RWPE2 (cell line): Measurements from ENCODE around the gene INMT.

ENCODE experiments used
- ATAC-seq: fragments of 200-7000 bp; cut with Tn5 transposase; 3 replicates; pipeline ENCODE4 v1.9.1; 2021; ENCODE audit warnings: low read depth
- DNase-seq: peaks from one replicate; pipeline ENCODE4 v3.0.0-alpha.2; 2020; ENCODE audit warnings: low spot score
- H3K27ac ChIP-seq: fragments of 450-650 bp; 2 replicates; pipeline ENCODE4 v1.5.1; 2017; ENCODE audit warnings: mild to moderate bottlenecking; ENCODE audit not compliant: poor library complexity, severe bottlenecking
- H3K27me3 ChIP-seq: fragments of 250-450 bp; sonication (Bioruptor Pico); 2 replicates; pipeline ENCODE4 v1.5.1; 2021; ENCODE audit warnings: mild to moderate bottlenecking, moderate library complexity; ENCODE audit not compliant: insufficient read depth, poor library complexity, severe bottlenecking
- H3K36me3 ChIP-seq: fragments of 250-450 bp; sonication (Bioruptor Pico); 2 replicates; pipeline ENCODE4 v1.5.1; 2020; ENCODE audit warnings: low read depth, mild to moderate bottlenecking, moderate library complexity
- H3K4me1 ChIP-seq: fragments of 250-450 bp; sonication (Bioruptor Pico); 2 replicates; pipeline ENCODE4 v1.5.1; 2021; ENCODE audit warnings: mild to moderate bottlenecking, moderate library complexity; ENCODE audit not compliant: insufficient read depth, poor library complexity, severe bottlenecking
- H3K4me3 ChIP-seq: fragments of 250-450 bp; sonication (Bioruptor Pico); 2 replicates; pipeline ENCODE4 v1.5.1; 2021; ENCODE audit warnings: mild to moderate bottlenecking, moderate library complexity; ENCODE audit not compliant: severe bottlenecking
- H3K9me3 ChIP-seq: fragments of 250-450 bp; sonication (Bioruptor Pico); 2 replicates; pipeline ENCODE4 v1.5.1; 2021; ENCODE audit warnings: mild to moderate bottlenecking, moderate library complexity; ENCODE audit not compliant: severe bottlenecking
- TF ChIP-seq, protein P1 (sequence below): fragments of 450-650 bp; IDR thresholded peaks from one replicate; pipeline ENCODE4 v1.5.1; 2017; ENCODE audit warnings: mild to moderate bottlenecking, moderate library complexity; ENCODE audit not compliant: poor library complexity, severe bottlenecking

The INMT gene

DNA sequence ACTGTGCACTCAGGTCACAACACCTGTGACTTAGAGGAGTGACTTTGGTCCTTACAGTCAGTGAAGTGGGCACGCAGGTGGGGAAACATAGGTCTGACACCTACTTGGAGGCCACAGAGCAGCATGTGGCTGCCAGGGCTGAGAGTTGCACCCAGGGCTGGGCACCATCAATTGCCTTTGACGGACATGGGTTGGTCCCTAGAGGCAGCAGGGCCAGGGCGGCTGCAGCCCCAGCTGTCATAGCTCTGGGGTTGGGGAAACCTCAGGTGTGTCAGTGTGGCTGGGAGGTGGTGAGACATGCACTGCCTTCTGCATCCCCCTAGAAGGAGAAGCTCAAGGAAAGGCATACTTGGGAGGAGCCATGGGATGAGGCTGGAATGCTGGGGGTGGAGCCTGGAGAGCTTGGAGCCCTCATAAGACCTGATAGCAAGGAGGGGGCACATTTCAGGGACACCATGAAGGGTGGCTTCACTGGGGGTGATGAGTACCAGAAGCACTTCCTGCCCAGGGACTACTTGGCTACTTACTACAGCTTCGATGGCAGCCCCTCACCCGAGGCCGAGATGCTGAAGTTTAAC lies at the start of gene INMT:
Gene INMT (plus strand): TSS at position 440 of the 578 bp plus-strand sequence. CDS start 16 bp downstream, at position 456.
- Histone ChIP-seq H3K27me3 (no peaks in the 10 kb centered on the region), H3K27ac (no peak within 1 kb of the TSS), H3K4me1 (no peaks in the 10 kb centered on the region), H3K36me3 (no peaks in the 10 kb centered on the region), H3K4me3 (no peak within 1 kb of the TSS), H3K9me3 (no peaks in the 10 kb centered on the region)
- ATAC-seq (no peak), DNase-seq (no peak)
- TF ChIP-seq, protein P1, sequence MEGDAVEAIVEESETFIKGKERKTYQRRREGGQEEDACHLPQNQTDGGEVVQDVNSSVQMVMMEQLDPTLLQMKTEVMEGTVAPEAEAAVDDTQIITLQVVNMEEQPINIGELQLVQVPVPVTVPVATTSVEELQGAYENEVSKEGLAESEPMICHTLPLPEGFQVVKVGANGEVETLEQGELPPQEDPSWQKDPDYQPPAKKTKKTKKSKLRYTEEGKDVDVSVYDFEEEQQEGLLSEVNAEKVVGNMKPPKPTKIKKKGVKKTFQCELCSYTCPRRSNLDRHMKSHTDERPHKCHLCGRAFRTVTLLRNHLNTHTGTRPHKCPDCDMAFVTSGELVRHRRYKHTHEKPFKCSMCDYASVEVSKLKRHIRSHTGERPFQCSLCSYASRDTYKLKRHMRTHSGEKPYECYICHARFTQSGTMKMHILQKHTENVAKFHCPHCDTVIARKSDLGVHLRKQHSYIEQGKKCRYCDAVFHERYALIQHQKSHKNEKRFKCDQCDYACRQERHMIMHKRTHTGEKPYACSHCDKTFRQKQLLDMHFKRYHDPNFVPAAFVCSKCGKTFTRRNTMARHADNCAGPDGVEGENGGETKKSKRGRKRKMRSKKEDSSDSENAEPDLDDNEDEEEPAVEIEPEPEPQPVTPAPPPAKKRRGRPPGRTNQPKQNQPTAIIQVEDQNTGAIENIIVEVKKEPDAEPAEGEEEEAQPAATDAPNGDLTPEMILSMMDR: no peak

DNA sequence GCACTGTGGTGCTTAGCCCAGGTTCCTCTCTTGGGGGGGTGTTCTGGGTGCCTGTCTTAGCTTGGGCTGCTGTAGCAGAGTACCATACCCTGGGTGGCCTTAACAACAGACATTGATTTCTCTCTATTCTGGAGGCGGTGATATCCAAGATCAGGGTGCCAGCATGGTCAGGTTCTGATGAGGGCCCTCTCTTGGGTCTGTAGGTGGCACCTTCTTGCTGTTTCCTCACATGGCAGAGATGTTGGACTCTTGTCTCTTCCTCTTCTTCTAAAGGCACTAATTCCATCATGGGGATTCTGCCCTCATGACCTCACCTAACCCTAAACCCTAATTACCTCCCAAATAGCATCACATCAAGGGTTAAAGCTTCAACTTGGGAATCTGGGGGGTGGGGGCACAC lies 49.7 kb upstream of the INMT start:
- Histone ChIP-seq H3K4me1 (no peaks in the 10 kb centered on the region), H3K36me3 (no peaks in the 10 kb centered on the region), H3K4me3 (no peak overlapping the region), H3K27ac (no peak overlapping the region), H3K9me3 (no peaks in the 10 kb centered on the region), H3K27me3 (no peaks in the 10 kb centered on the region)
- TF ChIP-seq, protein P1: no peak
- no peak for DNase-seq
- no peak for ATAC-seq

DNA sequence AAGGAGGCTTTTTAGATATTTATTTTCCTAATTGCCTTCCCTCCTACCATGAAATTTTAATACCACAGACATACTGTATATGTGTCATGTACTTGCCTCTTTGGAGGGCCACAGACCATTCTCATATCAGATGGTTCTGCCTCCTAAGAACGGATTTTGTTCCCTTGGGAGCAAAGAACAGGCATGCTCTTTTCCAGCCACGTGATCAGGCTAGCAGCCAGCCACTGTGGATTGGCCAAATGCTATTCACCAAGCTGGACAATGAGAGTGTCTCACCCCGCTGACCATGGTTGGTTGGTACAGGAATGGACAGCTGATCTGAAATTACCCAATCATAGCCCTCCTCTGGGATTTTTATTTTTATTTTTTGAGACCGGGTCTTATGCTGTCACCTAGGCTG lies 48.2 kb upstream of the INMT start:
- H3K27me3 ChIP-seq: no peaks in the 10 kb centered on the region
- no peaks in the 10 kb centered on the region for H3K36me3 ChIP-seq
- no peaks in the 10 kb centered on the region for H3K4me1 ChIP-seq
- no peak overlapping the region for H3K27ac ChIP-seq
- TF ChIP-seq, protein P1: no peak
- ATAC-seq: no peak
- H3K9me3 ChIP-seq: no peaks in the 10 kb centered on the region
- no peak for DNase-seq
- H3K4me3 ChIP-seq: no peak overlapping the region

DNA sequence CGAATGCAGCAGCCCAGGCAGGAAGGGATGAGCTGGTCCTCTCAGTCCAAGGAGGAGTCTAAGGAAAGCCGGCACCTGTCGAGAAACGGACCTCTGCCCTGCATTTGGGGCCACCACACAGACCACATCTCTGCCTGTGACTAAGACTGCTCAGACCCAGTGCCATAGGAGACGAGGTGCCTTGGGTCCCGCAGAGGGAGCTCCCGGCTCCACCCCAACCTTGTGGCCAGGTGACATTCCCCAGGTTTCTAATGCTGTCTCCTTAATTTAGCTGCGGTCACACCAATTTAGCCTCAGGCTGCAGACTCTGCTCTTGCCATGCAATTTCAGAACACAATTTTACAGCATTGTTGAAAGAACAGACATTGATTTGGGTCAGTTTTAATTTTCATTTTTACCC lies 46.9 kb upstream of the INMT start:
- no peaks in the 10 kb centered on the region for H3K36me3 ChIP-seq

DNA sequence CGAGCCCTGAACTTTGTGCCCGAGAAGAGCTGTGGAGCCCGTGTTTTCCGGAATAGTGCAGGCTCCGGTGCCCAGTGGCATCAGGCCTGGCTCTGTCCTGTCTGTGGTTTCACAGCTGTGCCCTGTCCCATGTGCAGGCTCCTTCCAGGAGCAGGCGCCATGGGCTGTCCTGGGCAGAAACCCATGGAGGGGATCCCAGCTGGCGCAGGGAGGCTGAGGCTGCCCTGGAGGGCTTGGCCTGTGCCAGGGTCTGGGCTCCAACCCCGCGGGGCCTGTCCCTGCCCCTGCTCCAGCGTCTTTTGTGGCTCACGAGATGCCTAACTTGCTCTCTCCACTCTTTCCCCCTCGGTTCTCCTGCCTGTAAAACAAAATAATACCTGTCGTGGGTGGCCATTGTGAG lies 46.3 kb upstream of the INMT start:
- H3K9me3 ChIP-seq: no peaks in the 10 kb centered on the region
- H3K36me3 ChIP-seq: no peaks in the 10 kb centered on the region
- no peak overlapping the region for H3K27ac ChIP-seq
- H3K4me3 ChIP-seq: no peak overlapping the region
- TF ChIP-seq, protein P1: no peak
- no peak for DNase-seq
- no peaks in the 10 kb centered on the region for H3K27me3 ChIP-seq
- no peak for ATAC-seq
- H3K4me1 ChIP-seq: no peaks in the 10 kb centered on the region

More for the DNA sequence above, 46.9 kb upstream of the INMT start:
- no peaks in the 10 kb centered on the region for H3K27me3 ChIP-seq
- TF ChIP-seq, protein P1: no peak
- ATAC-seq: no peak
- no peaks in the 10 kb centered on the region for H3K4me1 ChIP-seq
- H3K9me3 ChIP-seq: no peaks in the 10 kb centered on the region
- H3K4me3 ChIP-seq: no peak overlapping the region
- DNase-seq: no peak
- no peak overlapping the region for H3K27ac ChIP-seq
